Suprapubic skin (tissue), 3 donors: Measurements from ENCODE around the gene ZMYM3.

Experiments used
- POLR2A ChIP-seq, 2 donors: fragments of 450-650 bp; IDR thresholded peaks; one replicate each; pipeline ENCODE4 v1.6.1; 2017; ENCODE audit warnings: antibody characterized with exemption in 2 of 2, mild to moderate bottlenecking in 2 of 2, moderate library complexity in 2 of 2
- TF ChIP-seq, protein P1 (sequence below), 2 donors: fragments of 200-600 bp in 1 of 2; fragments of 450-650 bp in 1 of 2; sonication (generic) in 1 of 2; IDR thresholded peaks; one replicate each; pipeline ENCODE4 v1.5.1; 2016 to 2019; ENCODE audit warnings: antibody characterized with exemption in 2 of 2, mild to moderate bottlenecking in 1 of 2, moderate library complexity in 1 of 2

GRCh38 chrX:71214604-71215337 lies 39.2 kb downstream of the ZMYM3 start:
- TF ChIP-seq, protein P1, sequence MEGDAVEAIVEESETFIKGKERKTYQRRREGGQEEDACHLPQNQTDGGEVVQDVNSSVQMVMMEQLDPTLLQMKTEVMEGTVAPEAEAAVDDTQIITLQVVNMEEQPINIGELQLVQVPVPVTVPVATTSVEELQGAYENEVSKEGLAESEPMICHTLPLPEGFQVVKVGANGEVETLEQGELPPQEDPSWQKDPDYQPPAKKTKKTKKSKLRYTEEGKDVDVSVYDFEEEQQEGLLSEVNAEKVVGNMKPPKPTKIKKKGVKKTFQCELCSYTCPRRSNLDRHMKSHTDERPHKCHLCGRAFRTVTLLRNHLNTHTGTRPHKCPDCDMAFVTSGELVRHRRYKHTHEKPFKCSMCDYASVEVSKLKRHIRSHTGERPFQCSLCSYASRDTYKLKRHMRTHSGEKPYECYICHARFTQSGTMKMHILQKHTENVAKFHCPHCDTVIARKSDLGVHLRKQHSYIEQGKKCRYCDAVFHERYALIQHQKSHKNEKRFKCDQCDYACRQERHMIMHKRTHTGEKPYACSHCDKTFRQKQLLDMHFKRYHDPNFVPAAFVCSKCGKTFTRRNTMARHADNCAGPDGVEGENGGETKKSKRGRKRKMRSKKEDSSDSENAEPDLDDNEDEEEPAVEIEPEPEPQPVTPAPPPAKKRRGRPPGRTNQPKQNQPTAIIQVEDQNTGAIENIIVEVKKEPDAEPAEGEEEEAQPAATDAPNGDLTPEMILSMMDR (IDR thresholded peaks at IDR 0.05) = no peak
- no peak for TF ChIP-seq POLR2A (IDR thresholded peaks at IDR 0.05)
